Measurements from ENCODE around the gene IL17RD. TPM values are rescaled to one million over a fixed set of nuclear protein-coding genes. Genes with fewer than 3 reads are reported as not detected.
"Not testable (repeated sequence)": the region's sequence is repeated elsewhere in the genome, so short reads cannot be mapped to it uniquely, and the experiment has no call there.

Gene IL17RD
- total RNA-seq, 2 donors from 2014 or later, result not detected

- no peak for ATAC-seq
- H3K4me3 Mint-ChIP-seq, result no peak overlapping the region
- H3K9me3 ChIP-seq (ENCODE audit: control insufficient read depth, low read length, poor library complexity, severe bottlenecking), result no peaks in the 10 kb centered on the region
- H3K4me1 Mint-ChIP-seq, result peaks cover 2% of the 10 kb centered on the region
- peaks cover 13% of the 10 kb centered on the region for H3K27me3 Mint-ChIP-seq
- no peak for DNase-seq
- no peak overlapping the region for H3K27ac Mint-ChIP-seq
- H3K36me3 Mint-ChIP-seq (ENCODE audit: low read depth), result no peaks in the 10 kb centered on the region
These were observed 76.7 kb downstream of the IL17RD start for GRCh38 chr3:57088503-57088902.

GRCh38 chr3:57087361-57088092 lies 77.6 kb downstream of the IL17RD start:
- no peak overlapping the region for H3K27ac Mint-ChIP-seq
- no peak overlapping the region for H3K4me3 Mint-ChIP-seq
- ATAC-seq, result no peak

GRCh38 chr3:57086201-57086600 lies 79.0 kb downstream of the IL17RD start:
- no peak overlapping the region for H3K4me3 Mint-ChIP-seq
- H3K9me3 ChIP-seq (ENCODE audit: control insufficient read depth, low read length, poor library complexity, severe bottlenecking), result no peaks in the 10 kb centered on the region
- ATAC-seq, result no peak
- H3K4me1 Mint-ChIP-seq, result peaks cover 2% of the 10 kb centered on the region
- DNase-seq, result no peak
- H3K27ac Mint-ChIP-seq, result no peak overlapping the region
- H3K36me3 Mint-ChIP-seq (ENCODE audit: low read depth), result no peaks in the 10 kb centered on the region
- H3K27me3 Mint-ChIP-seq, result peaks cover 17% of the 10 kb centered on the region

More at GRCh38 chr3:57087361-57088092, 77.6 kb downstream of the IL17RD start:
- no peak for DNase-seq
- no peaks in the 10 kb centered on the region for H3K9me3 ChIP-seq (ENCODE audit: control insufficient read depth, low read length, poor library complexity, severe bottlenecking)
- H3K4me1 Mint-ChIP-seq, result peaks cover 2% of the 10 kb centered on the region
- peaks cover 13% of the 10 kb centered on the region for H3K27me3 Mint-ChIP-seq
- no peaks in the 10 kb centered on the region for H3K36me3 Mint-ChIP-seq (ENCODE audit: low read depth)

GRCh38 chr3:57085211-57085610 lies 79.9 kb downstream of the IL17RD start:
- ATAC-seq (no peak), DNase-seq (no peak)
- H3K9me3 ChIP-seq (ENCODE audit: control insufficient read depth, low read length, poor library complexity, severe bottlenecking), result no peaks in the 10 kb centered on the region
- Mint-ChIP-seq H3K27me3 (peaks cover 27% of the 10 kb centered on the region), H3K4me1 (no peaks in the 10 kb centered on the region), H3K4me3 (no peak overlapping the region), H3K36me3 (ENCODE audit: low read depth) (no peaks in the 10 kb centered on the region), H3K27ac (no peak overlapping the region)

- DNase-seq; H3K27ac Mint-ChIP-seq; H3K9me3 ChIP-seq (ENCODE audit: control insufficient read depth, low read length, poor library complexity, severe bottlenecking); ATAC-seq; H3K4me1 Mint-ChIP-seq; H3K36me3 Mint-ChIP-seq (ENCODE audit: low read depth); H3K4me3 Mint-ChIP-seq: not testable (repeated sequence)
- peaks cover 20% of the 10 kb centered on the region for H3K27me3 Mint-ChIP-seq
These were observed 81.7 kb downstream of the IL17RD start for GRCh38 chr3:57083266-57083995.

- H3K9me3 ChIP-seq (ENCODE audit: control insufficient read depth, low read length, poor library complexity, severe bottlenecking), result no peaks in the 10 kb centered on the region
- Mint-ChIP-seq H3K4me3 (no peak overlapping the region), H3K4me1 (peaks cover 2% of the 10 kb centered on the region), H3K36me3 (ENCODE audit: low read depth) (no peaks in the 10 kb centered on the region), H3K27me3 (peaks cover 24% of the 10 kb centered on the region), H3K27ac (no peak overlapping the region)
- ATAC-seq, result no peak
- no peak for DNase-seq
These were observed 82.7 kb downstream of the IL17RD start for GRCh38 chr3:57082481-57082880.

- DNase-seq (no peak), ATAC-seq (no peak)
- Mint-ChIP-seq H3K27ac (no peak overlapping the region), H3K4me1 (peaks cover 2% of the 10 kb centered on the region), H3K4me3 (no peak overlapping the region), H3K27me3 (peaks cover 37% of the 10 kb centered on the region), H3K36me3 (ENCODE audit: low read depth) (peaks cover 2% of the 10 kb centered on the region)
- H3K9me3 ChIP-seq (ENCODE audit: control insufficient read depth, low read length, poor library complexity, severe bottlenecking), result no peaks in the 10 kb centered on the region
These were observed 84.0 kb downstream of the IL17RD start for GRCh38 chr3:57081173-57081572.

GRCh38 chr3:57080171-57080570 lies 85.0 kb downstream of the IL17RD start:
- no peaks in the 10 kb centered on the region for H3K9me3 ChIP-seq (ENCODE audit: control insufficient read depth, low read length, poor library complexity, severe bottlenecking)
- no peak overlapping the region for H3K27ac Mint-ChIP-seq
- H3K4me1 Mint-ChIP-seq, result peaks cover 2% of the 10 kb centered on the region
- DNase-seq, result no peak
- ATAC-seq, result no peak
- H3K36me3 Mint-ChIP-seq (ENCODE audit: low read depth), result peaks cover 2% of the 10 kb centered on the region
- H3K4me3 Mint-ChIP-seq, result peak overlapping the region; percentile 58
- peaks cover 46% of the 10 kb centered on the region for H3K27me3 Mint-ChIP-seq

- H3K9me3 ChIP-seq (ENCODE audit: control insufficient read depth, low read length, poor library complexity, severe bottlenecking), result no peaks in the 10 kb centered on the region
- Mint-ChIP-seq H3K27ac (no peak overlapping the region), H3K27me3 (peaks cover 53% of the 10 kb centered on the region), H3K4me3 (peak overlapping the region; percentile 77), H3K36me3 (ENCODE audit: low read depth) (peaks cover 2% of the 10 kb centered on the region), H3K4me1 (peaks cover 2% of the 10 kb centered on the region)
- no peak for ATAC-seq
- no peak for DNase-seq
These were observed 85.7 kb downstream of the IL17RD start for GRCh38 chr3:57079474-57079831.

GRCh38 chr3:57078635-57079473 lies 86.3 kb downstream of the IL17RD start:
- H3K36me3 Mint-ChIP-seq (ENCODE audit: low read depth), result peaks cover 2% of the 10 kb centered on the region
- no peak for DNase-seq
- H3K9me3 ChIP-seq (ENCODE audit: control insufficient read depth, low read length, poor library complexity, severe bottlenecking), result no peaks in the 10 kb centered on the region
- H3K4me1 Mint-ChIP-seq, result peaks cover 2% of the 10 kb centered on the region
- peak overlapping the region; percentile 77 for H3K4me3 Mint-ChIP-seq
- H3K27ac Mint-ChIP-seq, result no peak overlapping the region
- H3K27me3 Mint-ChIP-seq, result peaks cover 59% of the 10 kb centered on the region
- peak; percentile 47 for ATAC-seq

- ATAC-seq (peak; percentile 61), DNase-seq (no peak)
- no peak overlapping the region for H3K27ac Mint-ChIP-seq
These were observed 86.9 kb downstream of the IL17RD start for GRCh38 chr3:57078344-57078634.

GRCh38 chr3:57077630-57078343 lies 87.4 kb downstream of the IL17RD start:
- Mint-ChIP-seq H3K4me1 (peaks cover 2% of the 10 kb centered on the region), H3K36me3 (ENCODE audit: low read depth) (peaks cover 2% of the 10 kb centered on the region), H3K27ac (no peak overlapping the region), H3K4me3 (peak overlapping the region; percentile 77), H3K27me3 (peaks cover 69% of the 10 kb centered on the region)
- ATAC-seq, result no peak
- no peaks in the 10 kb centered on the region for H3K9me3 ChIP-seq (ENCODE audit: control insufficient read depth, low read length, poor library complexity, severe bottlenecking)
- DNase-seq, result no peak

More at GRCh38 chr3:57078344-57078634, 86.9 kb downstream of the IL17RD start:
- H3K36me3 Mint-ChIP-seq (ENCODE audit: low read depth), result peaks cover 2% of the 10 kb centered on the region
- H3K27me3 Mint-ChIP-seq, result peaks cover 65% of the 10 kb centered on the region
- peak overlapping the region; percentile 77 for H3K4me3 Mint-ChIP-seq
- H3K4me1 Mint-ChIP-seq, result peaks cover 2% of the 10 kb centered on the region
- H3K9me3 ChIP-seq (ENCODE audit: control insufficient read depth, low read length, poor library complexity, severe bottlenecking), result no peaks in the 10 kb centered on the region
